Measurements from ENCODE around the gene SLC24A3.

SLC24A3 gene

DNA sequence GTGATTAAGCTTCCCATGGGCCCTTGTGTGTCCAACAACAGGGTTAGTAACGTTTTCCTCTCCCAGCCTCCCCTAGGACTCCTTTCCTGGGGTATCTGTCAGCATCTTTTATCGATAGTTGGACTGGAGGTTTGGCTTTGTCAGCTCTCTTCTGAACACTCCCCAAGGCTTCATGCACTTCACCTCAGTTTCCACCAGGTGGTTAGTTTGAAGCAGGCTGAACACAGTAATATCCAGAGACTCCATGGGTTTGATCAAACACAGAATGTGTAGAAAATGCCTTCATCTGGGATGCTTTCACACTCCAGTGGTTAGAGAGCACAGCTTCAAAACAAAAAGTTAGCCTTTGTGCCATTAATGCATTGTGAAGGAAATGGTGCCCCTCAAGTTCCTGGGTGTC lies 139.1 kb downstream of the SLC24A3 start:
- DNase-seq = no peak

DNA sequence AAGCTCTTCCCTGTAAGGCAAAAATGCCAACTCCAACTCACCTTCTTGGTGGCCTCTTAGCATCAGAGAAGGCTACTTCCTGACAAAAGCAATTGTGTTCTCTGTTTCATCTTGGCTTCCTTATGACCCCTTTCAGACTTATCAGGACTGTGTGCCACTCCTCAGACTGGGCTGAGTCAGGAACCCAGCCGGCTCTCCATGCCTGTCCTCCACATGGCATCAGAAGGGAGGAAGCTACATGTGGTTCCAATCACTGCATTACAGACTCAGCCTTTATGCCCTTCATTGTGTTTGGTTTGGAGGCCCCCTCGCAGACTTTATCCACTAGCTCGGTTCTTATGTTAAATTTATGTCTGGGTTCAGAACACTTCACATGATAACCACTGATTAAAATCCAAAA lies 142.5 kb downstream of the SLC24A3 start:
- DNase-seq = no peak

DNA sequence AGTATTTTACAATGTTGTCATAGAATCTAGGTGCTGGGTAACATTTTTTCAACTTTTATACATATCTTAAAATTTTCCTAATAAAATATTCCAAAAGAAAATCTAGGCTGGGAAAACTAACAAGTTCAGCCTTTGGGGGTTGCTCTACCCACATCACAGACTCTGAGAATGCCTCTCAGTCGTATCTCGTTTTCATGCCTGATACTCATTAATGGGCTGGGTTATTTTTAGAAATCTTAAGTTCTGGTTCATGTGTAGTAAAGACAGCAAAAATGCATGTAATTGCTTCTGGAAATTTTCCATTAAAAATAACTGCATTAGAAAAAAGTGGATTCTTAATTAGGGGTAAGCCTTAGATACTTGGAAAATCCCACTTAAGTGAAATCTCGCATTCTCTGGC lies 149.3 kb downstream of the SLC24A3 start:
- DNase-seq = no peak

DNA sequence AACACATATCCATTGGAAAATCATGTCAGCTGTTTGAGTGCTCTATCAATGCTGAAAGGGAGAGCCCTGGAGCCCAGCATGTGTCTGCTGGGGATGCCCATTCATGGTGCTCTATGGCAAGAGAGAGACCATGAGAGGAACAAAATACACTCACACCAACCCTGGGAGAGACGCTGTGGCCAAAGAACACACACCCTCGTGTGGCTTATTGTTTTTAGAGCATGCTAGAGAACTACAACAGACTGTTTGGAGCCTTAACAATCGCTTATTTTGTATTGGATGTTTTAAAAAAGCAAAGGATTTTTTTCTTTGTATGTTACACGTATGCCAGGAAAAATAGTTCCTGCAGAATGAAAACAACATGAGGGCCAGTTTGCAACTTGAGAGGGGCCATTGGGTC lies 151.0 kb downstream of the SLC24A3 start:
- DNase-seq = no peak

DNA sequence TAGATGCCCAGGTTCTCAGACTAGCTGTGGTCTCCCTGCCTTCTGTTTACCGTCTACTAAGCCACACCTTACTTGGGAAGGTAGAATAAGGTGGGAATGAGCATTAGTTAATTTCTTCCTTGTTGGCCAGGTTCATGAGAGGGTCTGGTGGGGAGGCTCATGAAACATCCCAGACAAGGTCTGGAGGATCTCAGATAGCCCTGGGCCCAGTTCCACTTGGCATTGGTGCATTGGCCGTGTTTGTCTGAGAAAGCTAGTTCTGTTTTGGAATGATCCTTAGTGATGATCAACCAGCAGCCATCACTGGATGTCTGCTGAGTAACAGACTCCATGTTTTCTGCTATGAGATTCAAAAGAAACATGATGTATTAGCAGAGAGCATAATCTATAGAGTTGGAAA lies 155.1 kb downstream of the SLC24A3 start:
- DNase-seq = no peak

DNA sequence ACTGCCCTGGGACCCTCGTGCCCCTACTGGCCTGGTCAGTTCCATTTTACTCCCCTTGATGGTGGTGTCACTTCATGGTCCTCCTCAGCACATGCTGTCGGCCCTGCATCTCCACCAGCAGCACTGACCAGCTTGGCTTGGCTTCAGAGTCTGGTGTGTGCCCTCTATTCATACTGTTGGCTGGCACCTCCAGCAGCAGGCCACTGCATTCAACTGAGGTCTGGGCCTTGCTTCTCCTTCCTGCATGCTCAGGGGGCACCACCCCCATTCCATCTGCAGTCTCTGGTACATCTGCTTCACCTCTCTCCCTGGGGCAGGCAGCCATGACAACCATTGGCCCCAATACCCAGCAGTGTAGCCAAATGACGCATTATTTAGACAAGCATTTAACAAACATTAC lies 155.9 kb downstream of the SLC24A3 start:
- DNase-seq = no peak

DNA sequence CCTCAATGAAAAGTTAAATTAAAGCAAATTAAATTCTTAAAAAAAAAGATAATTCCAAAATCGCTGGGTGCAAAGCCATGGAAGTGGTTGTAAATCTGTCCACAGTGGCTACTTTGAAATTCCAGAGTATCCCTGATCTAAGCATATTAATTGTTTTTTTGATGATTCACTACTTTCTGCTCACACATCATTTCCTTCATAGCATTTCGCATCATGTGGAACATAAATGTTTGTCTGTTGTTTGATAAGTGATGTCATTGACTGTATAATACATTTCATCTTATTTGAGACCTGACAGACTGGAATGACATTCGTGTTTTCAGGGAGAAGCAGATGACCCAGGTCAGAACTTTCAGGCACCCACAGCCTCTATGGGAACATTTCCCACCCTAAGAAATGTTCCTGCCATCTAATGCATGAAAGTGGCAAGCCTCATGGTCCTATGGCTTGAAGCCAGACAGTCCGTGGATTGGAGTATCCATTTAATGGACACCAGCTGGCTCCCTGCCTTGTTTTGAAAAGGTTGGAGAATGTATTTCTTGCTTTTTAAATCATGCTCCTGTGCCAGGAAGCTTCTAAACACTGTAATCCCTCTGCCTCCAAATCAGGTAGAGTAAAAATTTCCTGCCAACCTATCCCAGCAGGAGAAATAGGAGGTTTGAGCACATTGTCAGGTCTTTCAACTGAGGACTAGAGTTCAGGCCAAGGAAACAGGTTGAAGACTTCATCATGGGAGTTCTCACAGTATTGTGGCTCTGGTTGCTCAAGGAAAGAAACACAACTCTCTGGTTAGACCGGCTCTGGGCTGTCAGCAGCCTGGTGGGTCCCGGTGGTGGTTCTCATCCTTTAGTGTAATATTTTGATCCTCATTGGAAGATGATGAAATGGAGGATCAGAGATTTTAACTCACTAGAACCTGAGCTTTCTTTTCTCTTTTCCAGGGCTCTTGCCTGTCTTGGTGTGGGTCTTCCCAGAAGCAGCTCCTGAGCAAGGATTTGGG lies 157.9 kb downstream of the SLC24A3 start:
- DNase-seq = no peak

DNA sequence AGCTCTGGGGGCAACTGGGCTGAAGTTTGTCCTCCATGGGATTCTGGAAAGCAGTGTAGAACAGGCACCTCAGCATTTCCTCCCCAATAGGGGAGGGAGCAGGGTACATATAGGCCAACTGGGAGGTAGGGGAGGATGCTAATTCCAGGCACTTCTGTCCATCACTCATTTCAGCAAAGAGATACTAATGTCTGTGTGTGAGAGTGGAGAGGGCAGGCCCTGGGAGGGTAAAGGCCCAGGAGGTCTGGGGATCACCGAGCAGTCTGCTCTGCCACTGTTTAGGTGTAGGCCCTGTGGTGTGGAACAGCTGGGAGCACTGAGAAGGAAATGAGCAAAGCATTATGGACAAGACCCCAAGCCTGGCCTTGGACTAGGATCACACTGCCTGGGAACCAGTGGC lies 158.7 kb downstream of the SLC24A3 start:
- no peak for DNase-seq

DNA sequence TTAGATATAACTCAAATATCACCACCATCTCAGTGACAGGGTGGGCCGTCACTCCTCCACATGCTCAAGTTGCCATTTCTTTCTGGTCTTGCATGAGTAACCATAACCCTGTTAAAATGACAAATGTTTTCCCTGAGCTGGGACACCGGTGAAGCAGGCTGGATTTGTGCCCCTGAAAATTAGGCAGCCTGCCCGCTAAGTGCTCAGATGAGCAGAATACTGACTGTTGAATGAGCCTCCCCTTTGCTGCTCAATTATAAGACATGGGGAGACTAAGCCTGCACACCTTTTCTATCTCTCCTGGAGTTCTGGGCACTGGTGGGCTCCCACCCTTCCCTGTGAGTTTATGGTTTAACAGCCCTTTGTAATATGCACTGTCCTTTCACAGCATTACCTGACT lies 161.8 kb downstream of the SLC24A3 start:
- no peak for DNase-seq

DNA sequence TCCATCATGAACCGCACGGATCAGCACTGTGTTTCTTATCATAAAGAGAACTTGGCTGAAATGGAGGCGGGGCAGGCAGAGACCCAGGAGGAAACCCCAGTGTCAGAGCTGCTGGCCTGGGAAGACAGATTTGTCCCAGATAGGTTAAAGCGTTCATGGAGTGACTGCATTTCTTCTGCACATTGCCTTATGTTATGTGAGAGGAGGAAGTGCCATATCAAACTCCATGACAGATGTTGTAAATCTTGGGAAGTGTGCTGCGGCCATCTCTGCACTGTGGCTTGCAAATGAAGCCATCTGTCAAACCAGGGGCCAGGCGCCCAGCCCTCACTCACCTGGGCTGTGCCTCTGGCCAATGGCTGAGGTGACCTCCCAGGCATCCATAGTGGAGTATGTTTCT lies 163.0 kb downstream of the SLC24A3 start:
- no peak for DNase-seq

DNA sequence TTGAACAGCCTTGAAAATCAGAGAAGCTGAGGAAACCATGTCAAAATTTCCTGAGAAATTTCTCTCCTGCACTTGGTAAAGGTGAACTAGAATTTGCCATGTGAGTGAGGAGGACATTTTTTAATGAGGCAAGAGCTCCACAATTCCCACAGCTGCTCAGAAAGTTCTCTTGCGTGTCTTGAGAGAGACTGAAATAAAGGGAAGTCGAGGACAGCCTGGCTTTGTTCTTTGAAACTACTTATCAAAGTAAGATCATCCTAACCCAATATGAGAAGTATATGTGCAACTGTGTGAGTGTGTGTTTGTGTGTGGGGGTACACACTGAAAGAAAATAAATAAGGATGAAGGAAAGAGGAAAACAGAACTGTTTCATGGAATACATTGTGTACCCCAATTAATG lies 163.4 kb downstream of the SLC24A3 start:
- no peak for DNase-seq

DNA sequence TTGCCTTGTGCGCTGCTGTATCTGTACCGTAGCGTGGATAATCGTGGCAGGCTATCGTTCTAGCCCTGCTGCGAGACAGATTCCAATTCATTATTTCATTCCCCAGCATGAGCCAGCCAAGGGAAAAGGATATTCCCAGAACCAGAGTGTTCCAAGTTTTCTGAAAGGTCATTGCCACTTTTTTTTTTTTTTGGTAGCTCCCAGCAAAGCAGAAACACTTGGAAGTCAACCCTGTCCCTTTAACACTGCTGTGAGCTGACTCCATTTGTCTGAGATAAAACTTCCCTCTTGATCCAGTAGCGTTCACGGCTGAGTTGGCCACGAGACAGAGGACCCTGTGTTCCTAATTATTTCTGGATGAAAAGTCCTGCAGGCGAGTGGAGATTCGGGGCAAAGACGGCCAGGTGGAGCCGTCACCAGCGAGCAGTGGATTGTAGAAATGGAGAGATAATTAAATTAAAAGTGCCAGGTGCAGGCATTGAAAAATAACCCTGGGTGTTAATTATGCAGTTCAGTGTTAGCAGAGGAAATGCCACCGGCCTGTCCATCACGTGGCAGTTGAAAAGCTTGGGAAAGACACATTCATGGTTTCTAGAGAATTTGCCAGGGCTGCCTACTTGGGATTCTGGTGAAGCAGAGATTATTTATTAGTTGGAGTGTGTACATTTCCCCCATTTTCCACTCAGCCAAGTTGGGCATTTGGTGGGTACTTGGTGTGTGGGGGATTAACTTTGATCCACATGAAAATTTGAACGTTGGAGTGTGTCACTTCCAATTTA lies 164.2 kb downstream of the SLC24A3 start:
- DNase-seq = no peak

DNA sequence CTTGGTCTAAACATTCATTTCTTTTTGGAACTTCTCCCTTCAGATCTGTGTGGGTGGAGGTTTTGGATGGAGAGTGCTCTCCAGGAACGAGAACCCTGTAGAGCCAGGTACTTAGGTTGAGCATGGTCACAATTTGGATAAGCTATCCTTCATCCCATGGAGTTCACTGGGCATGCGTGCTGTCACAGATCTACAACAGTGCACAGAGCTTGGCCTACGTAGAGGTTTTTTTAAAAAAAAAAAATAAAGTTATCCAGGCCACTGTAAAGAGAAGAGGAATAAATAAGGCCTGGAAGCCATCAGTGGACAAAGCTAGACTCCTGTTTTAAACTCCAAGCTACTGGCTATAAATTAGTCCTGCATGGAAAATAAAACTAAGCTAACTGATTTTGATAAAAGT lies 165.6 kb downstream of the SLC24A3 start:
- DNase-seq = no peak

DNA sequence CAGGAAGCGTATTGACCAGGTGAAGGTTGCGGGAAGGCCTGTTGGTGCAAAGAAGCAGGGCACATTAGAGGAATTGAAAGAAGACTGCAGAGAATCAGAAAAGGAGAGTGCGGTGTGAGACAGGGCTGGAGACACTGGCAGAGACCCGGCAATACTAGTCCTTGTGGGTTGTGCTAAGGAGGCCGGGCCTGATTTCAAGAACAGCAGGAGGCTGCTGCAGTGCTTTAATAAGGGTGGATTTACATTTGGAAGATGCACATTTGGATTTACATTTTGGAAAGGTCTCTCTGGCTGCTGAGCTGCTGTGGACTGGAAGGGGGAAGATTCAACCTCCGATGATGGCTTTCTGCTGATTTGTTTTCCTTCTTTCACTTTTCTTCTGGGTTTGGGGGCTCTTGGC lies 167.8 kb downstream of the SLC24A3 start:
- DNase-seq = no peak

DNA sequence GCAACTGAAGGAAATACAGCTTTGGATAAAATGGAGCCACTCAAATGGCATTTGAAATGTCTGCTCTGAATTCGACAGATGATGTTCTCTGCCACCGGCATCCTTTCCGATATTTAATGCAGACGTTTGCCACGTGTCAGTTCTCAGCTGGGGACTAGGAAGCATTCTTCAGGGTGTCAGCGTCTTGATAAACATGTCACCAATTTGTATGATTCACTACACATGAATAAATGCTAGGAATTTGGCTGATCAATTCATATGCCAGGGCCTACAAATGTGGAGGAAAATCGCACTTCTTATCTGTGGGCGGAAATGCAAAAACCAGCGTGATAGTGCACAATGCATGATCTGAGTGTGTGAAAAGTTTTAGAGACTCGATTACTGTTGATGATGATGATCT lies 169.5 kb downstream of the SLC24A3 start:
- no peak for DNase-seq

DNA sequence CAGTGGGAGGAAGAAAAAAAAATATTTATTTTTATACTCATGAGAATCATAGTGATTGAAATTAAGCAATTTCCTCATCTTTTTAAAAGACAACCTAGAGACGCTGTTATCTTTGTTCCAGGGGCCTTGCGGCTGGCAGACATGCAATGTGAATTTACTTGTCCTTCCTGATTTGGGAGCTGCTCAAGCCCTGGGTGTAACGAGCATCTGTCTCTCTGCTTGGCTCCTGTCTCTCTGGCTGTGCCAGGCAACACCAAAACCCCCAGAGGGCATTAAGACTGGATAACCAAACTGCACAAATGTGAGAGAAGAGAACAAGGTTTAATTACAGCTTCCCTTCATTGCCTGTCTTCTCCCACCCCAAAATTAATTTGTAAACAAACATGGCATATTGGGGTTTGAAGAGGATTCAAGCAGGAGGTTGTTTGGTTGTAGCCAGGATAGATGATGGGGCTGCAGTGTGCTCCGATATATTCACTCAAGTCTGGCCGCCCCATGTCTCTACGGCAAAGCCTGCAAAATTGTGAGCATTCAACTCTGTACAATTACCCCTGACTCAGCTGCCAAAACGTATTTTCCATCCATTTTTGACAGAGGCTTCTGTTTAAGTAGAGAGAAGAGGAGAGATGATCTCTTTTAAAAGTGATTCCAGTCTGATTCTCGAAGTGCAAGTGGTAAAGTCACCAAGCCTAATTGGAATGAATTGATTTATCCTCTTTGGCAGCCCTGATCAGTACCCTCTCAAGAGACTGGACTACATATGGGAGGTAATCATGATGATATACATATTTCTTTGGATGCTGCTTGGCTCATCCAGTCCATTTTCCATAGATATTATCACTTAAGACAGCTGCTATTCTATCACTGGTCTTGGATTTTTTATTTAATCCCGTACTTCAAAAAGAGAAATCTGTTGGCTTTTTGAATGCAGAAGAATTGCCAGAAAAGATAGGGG lies 170.2 kb downstream of the SLC24A3 start:
- no peak for DNase-seq

DNA sequence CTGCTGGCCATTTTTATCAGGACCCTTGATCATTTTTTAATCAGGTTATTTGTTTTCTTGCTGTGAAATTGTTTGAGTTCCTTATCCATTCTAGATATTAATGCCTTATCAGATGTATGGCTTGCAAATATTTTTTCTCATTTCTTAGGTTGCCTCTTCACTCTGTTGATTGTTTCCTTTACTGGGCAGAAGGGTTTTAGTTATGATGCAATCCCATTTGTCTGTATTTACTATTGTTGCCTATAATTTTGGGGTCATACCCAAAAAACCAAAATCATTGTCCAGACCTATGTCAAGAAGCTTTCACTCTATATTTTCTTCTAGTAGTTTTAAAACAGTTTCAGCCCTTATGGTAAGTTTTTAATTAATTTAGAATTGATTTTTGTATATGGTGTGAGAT lies 172.5 kb downstream of the SLC24A3 start:
- DNase-seq = no peak

DNA sequence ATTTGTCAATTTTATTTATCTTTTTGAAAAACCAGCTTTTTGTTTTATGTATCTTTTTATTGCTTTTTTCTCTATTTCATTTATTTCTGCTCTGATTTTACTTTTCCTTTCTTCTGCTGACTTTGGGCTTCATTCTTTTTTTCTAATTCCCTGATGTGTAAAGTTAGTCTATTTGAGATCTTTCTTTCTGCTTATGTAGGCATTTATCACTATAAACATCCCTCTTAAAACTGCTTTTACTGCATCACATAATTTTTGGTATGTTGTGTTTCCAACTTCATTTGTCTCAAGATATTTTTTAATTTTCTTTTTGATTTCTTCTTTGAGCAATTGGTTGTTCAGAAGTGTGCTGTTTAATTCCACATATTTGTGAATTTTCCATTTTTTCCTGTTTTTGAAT lies 174.8 kb downstream of the SLC24A3 start:
- no peak for DNase-seq

DNA sequence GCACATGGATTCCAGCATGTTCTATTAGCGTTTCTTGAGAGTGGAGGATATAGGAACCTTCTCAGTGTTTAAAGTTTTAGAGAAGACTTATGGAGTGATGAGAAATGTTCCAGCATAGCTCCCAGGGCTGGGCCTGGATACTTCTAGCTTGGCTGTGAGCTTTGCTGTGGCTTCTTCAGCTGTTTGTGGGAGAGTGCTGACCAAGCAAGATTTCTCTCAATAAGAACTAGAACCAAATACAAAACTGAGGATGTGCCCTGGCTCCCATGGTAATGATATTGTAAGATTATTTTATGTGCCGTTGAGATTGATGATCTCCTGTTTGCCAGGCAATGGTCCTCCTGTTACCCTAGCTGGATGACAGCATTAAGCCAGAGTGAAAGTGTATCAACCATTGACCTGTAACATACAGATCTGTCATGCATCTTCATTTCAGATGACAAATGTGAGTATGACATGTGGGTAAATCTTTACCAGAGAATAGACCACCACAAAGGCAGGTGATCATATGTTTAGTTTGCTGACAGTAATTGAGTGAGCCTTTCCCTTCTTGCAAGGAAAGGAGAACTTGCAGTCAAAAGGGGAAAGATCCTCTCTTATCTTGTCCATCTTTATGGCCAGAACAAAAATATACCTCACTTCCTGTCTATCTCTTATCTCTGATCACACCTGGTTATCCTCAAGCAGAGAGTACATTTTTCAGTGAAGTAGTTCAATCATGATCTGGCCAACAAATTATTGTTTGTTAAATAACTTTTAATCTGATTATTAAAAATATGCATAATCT lies 180.1 kb downstream of the SLC24A3 start:
- no peak for DNase-seq

DNA sequence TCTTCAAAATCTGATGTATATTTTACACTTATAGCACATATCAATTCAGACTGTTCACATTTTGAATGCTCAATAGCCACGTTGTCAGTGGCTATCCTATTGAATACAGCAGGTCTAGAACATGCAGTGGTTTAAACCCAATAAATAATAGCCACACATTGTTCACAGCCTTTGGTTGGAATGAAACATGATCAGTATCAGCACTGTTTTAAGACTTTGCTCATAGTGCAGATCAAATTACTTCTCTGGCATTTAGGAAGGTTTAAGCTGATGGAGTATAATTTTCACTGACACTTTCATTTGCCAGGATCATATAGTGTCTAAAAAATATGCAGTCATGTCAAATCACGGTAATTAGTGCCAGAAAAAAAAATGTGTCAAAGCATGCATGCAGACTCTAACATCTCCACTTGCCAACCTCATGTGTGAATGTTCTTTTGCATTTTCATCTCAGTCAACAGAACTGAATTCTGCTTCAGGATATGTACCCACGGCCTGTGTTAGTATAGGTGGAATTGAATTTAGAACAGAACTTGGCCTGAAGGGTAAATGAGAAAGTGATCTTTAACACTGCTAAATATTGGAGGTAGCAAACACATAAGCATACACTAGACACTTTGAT lies 184.1 kb downstream of the SLC24A3 start:
- no peak for DNase-seq

DNA sequence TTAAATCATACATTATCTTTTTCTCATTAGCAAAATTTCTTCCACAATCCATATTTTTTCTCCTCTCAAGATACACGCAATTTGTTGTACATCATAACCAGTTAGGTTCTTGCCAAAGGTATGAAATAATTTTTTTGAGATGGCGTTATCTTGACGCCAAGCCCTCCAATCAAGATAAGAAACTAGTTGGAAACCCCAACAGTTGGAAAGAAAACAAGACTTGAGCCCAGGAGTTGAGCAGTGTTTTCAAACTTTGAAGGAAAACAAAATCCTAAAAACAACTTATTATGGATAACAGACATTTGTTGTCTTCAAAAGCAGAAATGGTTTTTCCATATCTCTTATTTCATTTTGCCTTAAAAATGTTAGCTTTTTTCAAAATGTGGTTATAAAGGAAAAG lies 184.8 kb downstream of the SLC24A3 start:
- DNase-seq = no peak

DNA sequence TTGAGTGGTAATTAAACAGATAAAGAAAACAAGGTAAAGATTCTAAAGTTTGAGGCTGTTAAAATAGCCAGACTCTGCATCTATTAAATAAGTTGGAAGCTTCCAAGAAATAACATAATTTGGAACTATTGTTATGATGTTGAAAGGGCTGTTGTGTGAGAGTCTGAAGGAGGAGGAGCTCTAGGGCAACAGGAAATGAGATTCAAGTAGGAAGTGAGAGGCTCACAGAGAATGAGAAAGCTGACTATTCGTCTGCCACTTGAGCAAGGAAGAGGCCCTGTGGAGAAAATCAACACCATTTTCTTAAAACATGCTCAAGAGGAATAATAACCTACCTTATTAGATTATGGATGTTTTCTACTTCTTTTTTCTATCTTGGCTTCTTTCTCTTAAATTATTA lies 185.2 kb downstream of the SLC24A3 start:
- DNase-seq = no peak

Data from EL (cell line).